ENCODE data around the gene ATN1. TPM values are rescaled to one million over a fixed set of nuclear protein-coding genes. Genes with fewer than 3 reads are reported as not detected.
A peak's percentile ranks its signal among the peaks of the same experiment; 100 is the strongest.

The ATN1 gene
- total RNA-seq, 1 donor from 2014 or later = 139 TPM

DNA sequence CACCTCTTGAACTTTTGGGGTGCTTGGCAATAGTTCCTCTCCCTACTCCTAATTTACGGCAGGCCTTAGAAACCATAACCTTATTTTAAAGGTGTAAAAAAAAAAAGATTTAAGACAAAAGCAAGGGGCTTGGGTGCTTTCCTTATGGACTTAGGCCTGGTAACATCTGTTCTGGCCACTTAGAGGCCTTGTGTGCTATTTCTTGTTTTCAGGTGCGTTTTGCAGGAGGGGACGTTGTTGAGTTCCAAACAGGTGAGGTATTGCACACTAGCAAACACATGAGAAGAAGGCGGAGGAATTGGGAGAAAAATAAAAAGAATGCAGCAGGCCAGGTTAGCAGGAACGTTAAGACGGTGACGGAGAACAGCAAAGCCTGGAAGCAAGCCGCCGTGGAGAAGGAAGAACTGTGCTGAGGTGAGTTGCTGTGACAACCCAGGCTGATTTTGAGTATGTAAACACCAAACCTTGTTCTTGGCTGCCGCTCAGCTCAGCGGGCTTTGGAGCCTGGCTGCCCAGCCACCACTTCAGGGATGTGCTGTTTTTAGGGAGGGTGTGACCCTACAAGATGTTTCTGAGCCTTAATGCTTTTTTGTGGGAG, 60.3 kb downstream of the ATN1 start:
- no peaks in the 10 kb centered on the region for H3K9me3 Mint-ChIP-seq
- no peaks in the 10 kb centered on the region for H3K4me1 Mint-ChIP-seq (ENCODE audit: unreplicated experiment)
- no peaks in the 10 kb centered on the region for H3K27me3 Mint-ChIP-seq
- DNase-seq (ENCODE audit: extremely low spot score, unreplicated experiment) = no peak
- TF ChIP-seq, protein P1, sequence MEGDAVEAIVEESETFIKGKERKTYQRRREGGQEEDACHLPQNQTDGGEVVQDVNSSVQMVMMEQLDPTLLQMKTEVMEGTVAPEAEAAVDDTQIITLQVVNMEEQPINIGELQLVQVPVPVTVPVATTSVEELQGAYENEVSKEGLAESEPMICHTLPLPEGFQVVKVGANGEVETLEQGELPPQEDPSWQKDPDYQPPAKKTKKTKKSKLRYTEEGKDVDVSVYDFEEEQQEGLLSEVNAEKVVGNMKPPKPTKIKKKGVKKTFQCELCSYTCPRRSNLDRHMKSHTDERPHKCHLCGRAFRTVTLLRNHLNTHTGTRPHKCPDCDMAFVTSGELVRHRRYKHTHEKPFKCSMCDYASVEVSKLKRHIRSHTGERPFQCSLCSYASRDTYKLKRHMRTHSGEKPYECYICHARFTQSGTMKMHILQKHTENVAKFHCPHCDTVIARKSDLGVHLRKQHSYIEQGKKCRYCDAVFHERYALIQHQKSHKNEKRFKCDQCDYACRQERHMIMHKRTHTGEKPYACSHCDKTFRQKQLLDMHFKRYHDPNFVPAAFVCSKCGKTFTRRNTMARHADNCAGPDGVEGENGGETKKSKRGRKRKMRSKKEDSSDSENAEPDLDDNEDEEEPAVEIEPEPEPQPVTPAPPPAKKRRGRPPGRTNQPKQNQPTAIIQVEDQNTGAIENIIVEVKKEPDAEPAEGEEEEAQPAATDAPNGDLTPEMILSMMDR (conservative IDR thresholded peaks at IDR 0.05) = no peak
- peaks cover 27% of the 10 kb centered on the region for H3K36me3 Mint-ChIP-seq
- H3K27ac Mint-ChIP-seq = peak overlapping the region; percentile 86
- peak overlapping the region; percentile 23 for H3K4me3 Mint-ChIP-seq

Small RNA genes lying within 50 kb of the gene (microRNA-seq; reads per million reads assigned to microRNA genes)
- gene MIR141 (12,079 reads per million, percentile 97 among the genes with 10 or more reads in this experiment), gene MIR200C (148,300 reads per million, percentile 100 among the genes with 10 or more reads in this experiment)

Other genes with a start within 250 kb of the ATN1 start
- gene ZNF384, start 238.6 kb upstream of the ATN1 start, total RNA-seq (ENCODE audit: low replicate concordance) = 78.3 and 127 TPM in 2 replicates
- gene PIANP, start 227.1 kb upstream of the ATN1 start, total RNA-seq (ENCODE audit: low replicate concordance) = 0.95 and 3.9 TPM in 2 replicates
- gene COPS7A, start 203.9 kb upstream of the ATN1 start, total RNA-seq (ENCODE audit: low replicate concordance) = 35.4 and 94.5 TPM in 2 replicates
- 187 and 371 TPM in 2 replicates for gene MLF2, start 174.8 kb upstream of the ATN1 start, total RNA-seq (ENCODE audit: low replicate concordance)
- gene PTMS, start 161.6 kb upstream of the ATN1 start, total RNA-seq (ENCODE audit: low replicate concordance) = 191 and 395 TPM in 2 replicates
- gene LAG3, start 155.4 kb upstream of the ATN1 start, total RNA-seq (ENCODE audit: low replicate concordance) = 0.52 and 2.6 TPM in 2 replicates
- 0.64 and 0.65 TPM in 2 replicates for gene CD4, start 138.4 kb upstream of the ATN1 start, total RNA-seq (ENCODE audit: low replicate concordance)
- gene GPR162, start 106.1 kb upstream of the ATN1 start, total RNA-seq (ENCODE audit: low replicate concordance) = 5.4 and 17.8 TPM in 2 replicates
- 40.7 and 66.0 TPM in 2 replicates for gene P3H3, start 99.6 kb upstream of the ATN1 start, total RNA-seq (ENCODE audit: low replicate concordance)
- gene GNB3, start 87.0 kb upstream of the ATN1 start, total RNA-seq (ENCODE audit: low replicate concordance) = 6.3 and 25.2 TPM in 2 replicates
- 31.7 and 33.5 TPM in 2 replicates for gene CDCA3, start 76.7 kb upstream of the ATN1 start, total RNA-seq (ENCODE audit: low replicate concordance)
- gene USP5, start 75.8 kb upstream of the ATN1 start, total RNA-seq (ENCODE audit: low replicate concordance) = 121 and 198 TPM in 2 replicates
- gene TPI1, start 60.4 kb upstream of the ATN1 start, total RNA-seq (ENCODE audit: low replicate concordance) = 565 and 954 TPM in 2 replicates
- 6.5 and 13.9 TPM in 2 replicates for gene SPSB2, start 54.7 kb upstream of the ATN1 start, total RNA-seq (ENCODE audit: low replicate concordance)
- gene LRRC23, start 23.1 kb upstream of the ATN1 start, total RNA-seq (ENCODE audit: low replicate concordance) = 10.1 and 20.0 TPM in 2 replicates
- 32.2 and 33.1 TPM in 2 replicates for gene ENO2, start 13.4 kb upstream of the ATN1 start, total RNA-seq (ENCODE audit: low replicate concordance)
- not detected in 2 replicates for gene RNU7-1, start 15.9 kb downstream of the ATN1 start, total RNA-seq (ENCODE audit: low replicate concordance)
- 220 and 275 TPM in 2 replicates for gene C12orf57, start 16.1 kb downstream of the ATN1 start, total RNA-seq (ENCODE audit: low replicate concordance)
- 15.6 and 61.0 TPM in 2 replicates for gene PTPN6, start 23.4 kb downstream of the ATN1 start, total RNA-seq (ENCODE audit: low replicate concordance)
- gene PHB2, start 42.7 kb downstream of the ATN1 start, total RNA-seq (ENCODE audit: low replicate concordance) = 252 and 377 TPM in 2 replicates
- 46.5 and 108 TPM in 2 replicates for gene EMG1, start 43.0 kb downstream of the ATN1 start, total RNA-seq (ENCODE audit: low replicate concordance)
- 34.4 and 79.0 TPM in 2 replicates for gene LPCAT3, start 90.5 kb downstream of the ATN1 start, total RNA-seq (ENCODE audit: low replicate concordance)
- 2.7 and 3.1 TPM in 2 replicates for gene C1S, start 132.8 kb downstream of the ATN1 start, total RNA-seq (ENCODE audit: low replicate concordance)
- 5.4 and 6.5 TPM in 2 replicates for gene C1R, start 164.5 kb downstream of the ATN1 start, total RNA-seq (ENCODE audit: low replicate concordance)
- gene C1RL, start 181.3 kb downstream of the ATN1 start, total RNA-seq (ENCODE audit: low replicate concordance) = 32.4 and 58.0 TPM in 2 replicates
- gene RBP5, start 200.9 kb downstream of the ATN1 start, total RNA-seq (ENCODE audit: low replicate concordance) = 1.0 and 1.2 TPM in 2 replicates
- gene CLSTN3, start 202.4 kb downstream of the ATN1 start, total RNA-seq (ENCODE audit: low replicate concordance) = 51.6 and 80.7 TPM in 2 replicates

Data from type B pancreatic cell (in vitro differentiated cells).